ENCODE data around the gene TECPR1.

TECPR1 gene

DNA sequence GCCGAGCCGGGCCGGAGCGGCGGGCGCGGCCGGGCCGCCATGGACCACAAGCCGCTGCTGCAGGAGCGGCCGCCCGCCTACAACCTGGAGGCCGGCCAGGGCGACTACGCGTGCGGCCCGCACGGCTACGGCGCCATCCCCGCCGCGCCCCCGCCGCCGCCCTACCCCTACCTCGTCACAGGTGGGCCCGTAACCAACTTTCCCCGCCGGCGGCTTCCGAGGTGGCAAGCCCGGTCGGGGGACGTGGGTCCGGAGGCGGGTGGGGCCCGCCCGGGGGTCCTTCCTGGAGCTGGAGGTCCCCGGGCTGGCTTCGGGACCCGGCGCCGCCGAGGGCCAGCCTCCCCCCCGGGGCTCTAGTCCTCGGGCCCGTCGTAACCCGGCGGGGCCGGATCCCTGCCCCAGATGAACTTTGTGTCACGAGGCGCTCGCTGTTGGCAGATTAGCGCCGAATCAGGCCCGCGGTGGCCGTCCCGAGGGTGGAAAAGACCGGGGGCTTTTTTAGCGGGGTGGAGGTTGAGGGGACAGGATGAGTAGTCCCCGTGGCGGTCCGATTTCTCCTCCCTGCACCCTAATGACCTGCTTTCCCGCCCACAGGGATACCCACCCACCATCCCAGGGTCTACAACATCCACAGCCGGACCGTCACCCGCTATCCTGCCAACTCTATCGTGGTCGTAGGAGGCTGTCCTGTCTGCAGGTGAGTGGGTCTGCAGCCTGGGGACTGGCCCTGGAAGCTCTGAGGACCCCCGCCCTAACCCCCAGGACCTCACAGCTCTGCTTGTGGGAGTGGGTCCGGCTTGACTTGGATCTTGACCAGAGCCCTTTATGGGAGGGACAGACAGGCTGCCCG lies 29.9 kb upstream of the TECPR1 start (continued):
- TF ChIP-seq, protein P1, sequence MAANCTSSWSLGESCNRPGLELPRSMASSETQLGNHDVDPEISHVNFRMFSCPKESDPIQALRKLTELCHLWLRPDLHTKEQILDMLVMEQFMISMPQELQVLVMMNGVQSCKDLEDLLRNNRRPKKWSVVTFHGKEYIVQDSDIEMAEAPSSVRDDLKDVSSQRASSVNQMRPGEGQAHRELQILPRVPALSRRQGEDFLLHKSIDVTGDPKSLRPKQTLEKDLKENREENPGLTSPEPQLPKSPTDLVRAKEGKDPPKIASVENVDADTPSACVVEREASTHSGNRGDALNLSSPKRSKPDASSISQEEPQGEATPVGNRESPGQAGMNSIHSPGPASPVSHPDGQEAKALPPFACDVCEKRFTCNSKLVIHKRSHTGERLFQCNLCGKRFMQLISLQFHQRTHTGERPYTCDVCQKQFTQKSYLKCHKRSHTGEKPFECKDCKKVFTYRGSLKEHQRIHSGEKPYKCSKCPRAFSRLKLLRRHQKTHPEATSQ (tag by site-specific recombination; IDR thresholded peaks at IDR 0.05) = no peak
- TF ChIP-seq, protein P2, sequence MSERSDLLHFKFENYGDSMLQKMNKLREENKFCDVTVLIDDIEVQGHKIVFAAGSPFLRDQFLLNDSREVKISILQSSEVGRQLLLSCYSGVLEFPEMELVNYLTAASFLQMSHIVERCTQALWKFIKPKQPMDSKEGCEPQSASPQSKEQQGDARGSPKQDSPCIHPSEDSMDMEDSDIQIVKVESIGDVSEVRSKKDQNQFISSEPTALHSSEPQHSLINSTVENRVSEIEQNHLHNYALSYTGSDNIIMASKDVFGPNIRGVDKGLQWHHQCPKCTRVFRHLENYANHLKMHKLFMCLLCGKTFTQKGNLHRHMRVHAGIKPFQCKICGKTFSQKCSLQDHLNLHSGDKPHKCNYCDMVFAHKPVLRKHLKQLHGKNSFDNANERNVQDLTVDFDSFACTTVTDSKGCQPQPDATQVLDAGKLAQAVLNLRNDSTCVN (tag by site-specific recombination; optimal IDR thresholded peaks at IDR 0.05) = peak; percentile 53
- TF ChIP-seq ZEB2 (tag by site-specific recombination; IDR thresholded peaks at IDR 0.05) (peak; percentile 19; the same call in 1 of the 2 replicates), ZIC2 (tag by site-specific recombination; IDR thresholded peaks at IDR 0.05) (0 out of 2 replicates have a peak, but pooled peaks have one; percentile 17), ZNF121 (tag by site-specific recombination; IDR thresholded peaks at IDR 0.05) (peak; percentile 54; the same call in 1 of the 2 replicates), EGR2 (tag by site-specific recombination; IDR thresholded peaks at IDR 0.05; ENCODE audit: low read depth) (peak; percentile 77), ZNF132 (tag by site-specific recombination; IDR thresholded peaks at IDR 0.05; ENCODE audit: borderline replicate concordance) (no peak), ZNF843 (tag by site-specific recombination; IDR thresholded peaks at IDR 0.05) (no peak), ZNF292 (tag by site-specific recombination; IDR thresholded peaks at IDR 0.05; ENCODE audit: borderline replicate concordance, low read depth) (no peak), ZNF335 (tag by site-specific recombination; conservative IDR thresholded peaks at IDR 0.05) (peak; percentile 97), ZNF169 (tag by site-specific recombination; IDR thresholded peaks at IDR 0.05) (no peak), HOXA7 (CRISPR knock-in tag; IDR thresholded peaks at IDR 0.05; ENCODE audit: borderline replicate concordance) (no peak), ZNF514 (tag by site-specific recombination; IDR thresholded peaks at IDR 0.05) (no peak)
- TF ChIP-seq, protein P3, sequence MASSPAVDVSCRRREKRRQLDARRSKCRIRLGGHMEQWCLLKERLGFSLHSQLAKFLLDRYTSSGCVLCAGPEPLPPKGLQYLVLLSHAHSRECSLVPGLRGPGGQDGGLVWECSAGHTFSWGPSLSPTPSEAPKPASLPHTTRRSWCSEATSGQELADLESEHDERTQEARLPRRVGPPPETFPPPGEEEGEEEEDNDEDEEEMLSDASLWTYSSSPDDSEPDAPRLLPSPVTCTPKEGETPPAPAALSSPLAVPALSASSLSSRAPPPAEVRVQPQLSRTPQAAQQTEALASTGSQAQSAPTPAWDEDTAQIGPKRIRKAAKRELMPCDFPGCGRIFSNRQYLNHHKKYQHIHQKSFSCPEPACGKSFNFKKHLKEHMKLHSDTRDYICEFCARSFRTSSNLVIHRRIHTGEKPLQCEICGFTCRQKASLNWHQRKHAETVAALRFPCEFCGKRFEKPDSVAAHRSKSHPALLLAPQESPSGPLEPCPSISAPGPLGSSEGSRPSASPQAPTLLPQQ (tag by site-specific recombination; IDR thresholded peaks at IDR 0.05) = peak; percentile 65

DNA sequence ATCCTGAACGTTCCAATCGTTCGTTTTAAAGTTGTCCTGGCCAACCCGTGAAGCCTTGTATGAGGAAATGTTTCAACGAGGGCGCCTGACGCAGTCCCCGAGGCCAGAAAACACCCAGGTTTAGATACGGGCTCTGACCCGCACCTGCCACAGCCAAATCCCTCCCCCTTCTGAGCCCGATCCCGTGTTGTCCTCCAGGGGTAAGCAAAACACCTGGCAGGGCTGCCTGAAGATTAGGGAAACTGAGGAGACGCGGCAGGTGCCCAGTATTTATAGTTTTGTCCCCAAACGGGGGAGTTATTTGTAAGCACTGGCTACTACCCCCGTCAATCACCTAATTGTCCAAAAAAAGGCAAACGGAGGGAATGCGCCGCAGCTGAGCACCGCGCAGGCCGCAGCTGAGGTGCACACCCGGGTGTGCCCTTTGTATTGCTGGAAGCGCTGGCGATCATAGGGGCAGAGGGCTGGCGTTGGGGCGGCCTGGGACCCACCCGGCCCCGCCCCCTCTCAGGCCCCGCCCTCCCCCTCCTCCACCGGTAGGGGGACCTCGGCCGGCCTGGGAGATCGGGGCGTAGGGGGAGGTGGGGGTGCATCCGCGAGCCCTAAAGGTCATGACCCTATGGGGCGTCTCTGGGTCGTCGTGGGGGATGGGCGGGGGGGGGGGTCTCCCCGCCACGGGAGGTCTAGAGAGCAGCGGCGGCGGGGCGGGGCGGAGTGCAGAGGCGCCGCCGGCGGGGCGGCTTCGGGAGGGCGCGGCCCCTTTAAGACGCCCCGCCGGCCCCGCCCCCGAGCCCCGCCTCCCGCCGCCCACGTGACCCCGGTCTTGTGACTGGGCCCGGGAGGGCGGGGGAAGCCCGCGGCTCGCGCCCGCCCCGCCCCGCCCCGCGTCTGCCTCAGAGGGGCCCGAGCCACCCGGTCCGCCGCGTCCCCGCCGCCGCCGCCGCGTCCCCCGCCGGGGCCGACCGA lies 29.0 kb upstream of the TECPR1 start, which contains the start of gene BRI3:
Gene BRI3, plus strand, starts transcription at position 896 of the 966 bp plus-strand sequence. CDS start 110 bp downstream, outside the sequence.
- Histone ChIP-seq H3K9me3 (ENCODE audit: control insufficient read depth, insufficient read depth, low read depth, low read length) (no peaks in the 10 kb centered on the region), H3K4me3 (ENCODE audit: low read depth, low read length) (peak within 1 kb of the TSS; percentile 70), H3K4me1 (ENCODE audit: control insufficient read depth, insufficient read depth, low read length) (peaks cover 12% of the 10 kb centered on the region), H3K36me3 (ENCODE audit: control insufficient read depth in 2 of 2, insufficient read depth in 1 of 2, low read length in 2 of 2) (peaks cover 0 to 27% of the 10 kb centered on the region in 2 experiments; a peak in 2 of 3 replicates), H3K27ac (ENCODE audit: extremely low read depth, low read depth, low read length) (peak within 1 kb of the TSS; percentile 68; the same call in 1 of the 2 replicates)
- POLR2A ChIA-PET = interaction anchor here (0.6 to 1.4 kb wide), 3 partner anchors 101 to 124 kb away, joined by 3 to 5 read pairs (median 3); partner anchors contain the start of gene BAIAP2L1
- CTCF ChIA-PET = no interaction called here
- TF ChIP-seq GFI1B (tag by site-specific recombination; IDR thresholded peaks at IDR 0.05) (no peak), ZNF423 (tag by site-specific recombination; IDR thresholded peaks at IDR 0.05) (no peak), SP3 (tag by site-specific recombination; IDR thresholded peaks at IDR 0.05) (peak; percentile 63; the same call in 1 of the 2 replicates), ZNF221 (tag by site-specific recombination; IDR thresholded peaks at IDR 0.05; ENCODE audit: borderline replicate concordance) (no peak), ZBTB8A (tag by site-specific recombination; IDR thresholded peaks at IDR 0.05) (peak; percentile 47), BCL11A (tag by site-specific recombination; IDR thresholded peaks at IDR 0.05; ENCODE audit: low read depth) (no peak), ZNF626 (tag by site-specific recombination; IDR thresholded peaks at IDR 0.05) (no peak), ZNF623 (tag by site-specific recombination; IDR thresholded peaks at IDR 0.05) (no peak), RBAK (tag by site-specific recombination; IDR thresholded peaks at IDR 0.05) (no peak), ZNF571 (tag by site-specific recombination; IDR thresholded peaks at IDR 0.05) (no peak), ZNF514 (tag by site-specific recombination; IDR thresholded peaks at IDR 0.05) (no peak), OVOL3 (tag by site-specific recombination; IDR thresholded peaks at IDR 0.05) (no peak), ZBTB21 (tag by site-specific recombination; IDR thresholded peaks at IDR 0.05) (no peak), ZNF2 (tag by site-specific recombination; IDR thresholded peaks at IDR 0.05) (no peak), ZNF555 (tag by site-specific recombination; conservative IDR thresholded peaks at IDR 0.05) (no peak), SETDB1 (IDR thresholded peaks at IDR 0.05; ENCODE audit: insufficient read length, low read length) (no peak), ZNF768 (tag by site-specific recombination; IDR thresholded peaks at IDR 0.05) (no peak)
- TF ChIP-seq, protein P4, sequence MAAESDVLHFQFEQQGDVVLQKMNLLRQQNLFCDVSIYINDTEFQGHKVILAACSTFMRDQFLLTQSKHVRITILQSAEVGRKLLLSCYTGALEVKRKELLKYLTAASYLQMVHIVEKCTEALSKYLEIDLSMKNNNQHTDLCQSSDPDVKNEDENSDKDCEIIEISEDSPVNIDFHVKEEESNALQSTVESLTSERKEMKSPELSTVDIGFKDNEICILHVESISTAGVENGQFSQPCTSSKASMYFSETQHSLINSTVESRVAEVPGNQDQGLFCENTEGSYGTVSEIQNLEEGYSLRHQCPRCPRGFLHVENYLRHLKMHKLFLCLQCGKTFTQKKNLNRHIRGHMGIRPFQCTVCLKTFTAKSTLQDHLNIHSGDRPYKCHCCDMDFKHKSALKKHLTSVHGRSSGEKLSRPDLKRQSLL (tag by site-specific recombination; IDR thresholded peaks at IDR 0.05) = no peak

All from HEK293 (cell line).